ENCODE measurements around the gene TMEM43. TPM values are rescaled to one million over a fixed set of nuclear protein-coding genes. Genes with fewer than 3 reads are reported as not detected.

TMEM43 gene
- polyA plus RNA-seq, 1 experiment = 246 TPM

GRCh38 chr3:14138878-14139655 lies 14.2 kb downstream of the TMEM43 start:
- POLR2A ChIA-PET = interaction anchor here (0.7 kb wide), 1 partner anchor 1033 kb away, joined by 3 read pairs; no protein-coding TSS in a partner anchor
- Histone ChIP-seq H3K36me3 (ENCODE audit: control insufficient read depth, insufficient read depth, low read length) (peaks cover 33% of the 10 kb centered on the region), H3K27me3 (ENCODE audit: control insufficient read depth, insufficient read depth, low read length) (no peaks in the 10 kb centered on the region), H3K4me3 (ENCODE audit: low read depth, low read length) (no peak overlapping the region)
- no peak for DNase-seq (ENCODE audit: low read depth)
- no peak for TF ChIP-seq CTCF (IDR thresholded peaks at IDR 0.05; ENCODE audit: insufficient read depth, low read depth, low read length)
- CTCF ChIA-PET = no interaction called here

GRCh38 chr3:14139771-14140170 lies 14.9 kb downstream of the TMEM43 start:
- peaks cover 27% of the 10 kb centered on the region for H3K36me3 ChIP-seq (ENCODE audit: control insufficient read depth, insufficient read depth, low read length)
- H3K27me3 ChIP-seq (ENCODE audit: control insufficient read depth, insufficient read depth, low read length) = no peaks in the 10 kb centered on the region
- ChIA-PET POLR2A (no interaction called here), CTCF (no interaction called here)
- H3K4me3 ChIP-seq (ENCODE audit: low read depth, low read length) = no peak overlapping the region
- no peak for DNase-seq (ENCODE audit: low read depth)
- no peak for TF ChIP-seq CTCF (IDR thresholded peaks at IDR 0.05; ENCODE audit: insufficient read depth, low read depth, low read length)

GRCh38 chr3:14140668-14141067 lies 15.8 kb downstream of the TMEM43 start:
- no peaks in the 10 kb centered on the region for H3K27me3 ChIP-seq (ENCODE audit: control insufficient read depth, insufficient read depth, low read length)
- H3K4me3 ChIP-seq (ENCODE audit: low read depth, low read length) = no peak overlapping the region
- ChIA-PET POLR2A (no interaction called here), CTCF (no interaction called here)
- TF ChIP-seq CTCF (IDR thresholded peaks at IDR 0.05; ENCODE audit: insufficient read depth, low read depth, low read length) = no peak
- H3K36me3 ChIP-seq (ENCODE audit: control insufficient read depth, insufficient read depth, low read length) = peaks cover 19% of the 10 kb centered on the region
- no peak for DNase-seq (ENCODE audit: low read depth)

GRCh38 chr3:14141144-14141543 lies 16.3 kb downstream of the TMEM43 start:
- H3K4me3 ChIP-seq (ENCODE audit: low read depth, low read length) = no peak overlapping the region
- ChIA-PET POLR2A (no interaction called here), CTCF (no interaction called here)
- no peak for DNase-seq (ENCODE audit: low read depth)
- H3K27me3 ChIP-seq (ENCODE audit: control insufficient read depth, insufficient read depth, low read length) = no peaks in the 10 kb centered on the region
- H3K36me3 ChIP-seq (ENCODE audit: control insufficient read depth, insufficient read depth, low read length) = peaks cover 18% of the 10 kb centered on the region
- TF ChIP-seq CTCF (IDR thresholded peaks at IDR 0.05; ENCODE audit: insufficient read depth, low read depth, low read length) = no peak

GRCh38 chr3:14141602-14142341 lies 16.9 kb downstream of the TMEM43 start:
- TF ChIP-seq CTCF (IDR thresholded peaks at IDR 0.05; ENCODE audit: insufficient read depth, low read depth, low read length) = no peak
- DNase-seq (ENCODE audit: low read depth) = no peak
- Histone ChIP-seq H3K4me3 (ENCODE audit: low read depth, low read length) (no peak overlapping the region), H3K36me3 (ENCODE audit: control insufficient read depth, insufficient read depth, low read length) (peaks cover 23% of the 10 kb centered on the region), H3K27me3 (ENCODE audit: control insufficient read depth, insufficient read depth, low read length) (no peaks in the 10 kb centered on the region)
- POLR2A ChIA-PET = no interaction called here
- CTCF ChIA-PET = interaction anchor here (1.5 kb wide), 1 partner anchor 16 kb away, joined by 7 read pairs; no protein-coding TSS in a partner anchor
